ENCODE measurements around the gene ZNF652.

The ZNF652 gene

DNA sequence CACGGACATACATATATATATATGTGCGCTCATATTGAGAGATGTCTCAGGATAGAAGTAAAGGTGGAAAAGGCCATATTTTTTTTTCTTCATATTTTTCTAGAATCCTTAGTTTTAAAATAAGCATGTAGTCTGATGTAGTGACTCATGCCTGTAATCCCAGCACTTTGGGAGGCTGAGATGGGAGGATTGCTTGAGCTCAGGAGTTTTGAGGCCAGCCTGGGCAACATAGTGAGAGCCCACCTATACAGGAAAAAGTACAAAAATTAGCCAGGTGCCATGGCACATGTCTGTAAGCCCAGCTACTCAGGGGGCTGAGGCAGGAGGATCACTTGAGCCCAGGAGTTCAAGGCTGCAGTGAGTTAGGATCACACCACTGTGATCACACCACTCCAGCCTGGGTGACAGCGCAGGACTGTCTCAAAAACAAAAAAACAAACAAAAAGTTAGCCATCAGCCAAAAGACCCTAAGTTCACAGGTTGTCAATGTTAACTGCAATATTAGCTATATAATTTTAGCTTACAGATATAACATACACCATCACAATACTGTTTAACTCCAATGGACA lies 10.4 kb downstream of the ZNF652 start:
- no peak overlapping the region for H3K4me3 ChIP-seq (ENCODE audit: low read depth, low read length)
- no peak for DNase-seq (ENCODE audit: low read depth)
- TF ChIP-seq CTCF (IDR thresholded peaks at IDR 0.05; ENCODE audit: control insufficient read depth, extremely low read depth, insufficient read depth): no peak

DNA sequence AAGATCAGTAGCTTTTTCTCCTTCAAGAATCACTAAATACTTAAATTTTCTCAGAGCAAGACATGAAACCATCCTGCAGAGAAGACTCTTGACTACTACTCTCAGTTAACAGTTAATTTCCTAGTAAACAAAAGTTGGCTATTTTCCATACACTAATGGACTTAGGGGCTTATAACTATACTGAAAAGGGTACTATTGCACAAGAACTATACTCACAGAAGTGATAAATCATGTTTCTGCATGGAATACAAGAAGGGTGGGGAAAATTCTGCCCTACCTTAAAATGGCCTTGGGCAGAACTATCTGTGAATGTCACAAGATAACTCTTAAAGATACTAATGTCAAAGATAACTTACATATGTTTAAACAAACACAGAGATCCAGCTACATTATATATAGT lies 12.5 kb downstream of the ZNF652 start:
- H3K4me3 ChIP-seq (ENCODE audit: low read depth, low read length): no peak overlapping the region
- TF ChIP-seq CTCF (IDR thresholded peaks at IDR 0.05; ENCODE audit: control insufficient read depth, extremely low read depth, insufficient read depth): no peak
- no peak for DNase-seq (ENCODE audit: low read depth)

DNA sequence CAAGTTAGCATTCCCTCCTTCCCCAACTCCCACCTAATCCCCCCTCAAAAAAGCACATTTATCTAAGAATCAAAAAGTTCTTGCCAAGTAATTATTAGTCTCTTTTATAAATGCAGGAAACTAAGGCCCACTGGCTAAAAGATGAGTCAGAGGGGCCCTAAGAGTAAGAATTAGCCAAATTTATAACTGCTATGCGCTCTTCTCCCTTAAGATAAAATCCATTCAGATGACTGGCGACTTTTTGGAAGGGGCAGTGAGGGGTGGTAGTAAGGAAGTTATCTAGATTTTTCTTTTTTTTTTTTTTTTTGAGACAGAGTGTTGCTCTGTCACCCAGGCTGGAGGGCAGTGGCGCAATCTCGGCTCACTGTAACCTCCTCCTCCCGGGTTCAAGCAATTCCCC lies 17.1 kb downstream of the ZNF652 start:
- no peak overlapping the region for H3K4me3 ChIP-seq (ENCODE audit: low read depth, low read length)
- no peak for DNase-seq (ENCODE audit: low read depth)
- TF ChIP-seq CTCF (IDR thresholded peaks at IDR 0.05; ENCODE audit: control insufficient read depth, extremely low read depth, insufficient read depth): no peak

DNA sequence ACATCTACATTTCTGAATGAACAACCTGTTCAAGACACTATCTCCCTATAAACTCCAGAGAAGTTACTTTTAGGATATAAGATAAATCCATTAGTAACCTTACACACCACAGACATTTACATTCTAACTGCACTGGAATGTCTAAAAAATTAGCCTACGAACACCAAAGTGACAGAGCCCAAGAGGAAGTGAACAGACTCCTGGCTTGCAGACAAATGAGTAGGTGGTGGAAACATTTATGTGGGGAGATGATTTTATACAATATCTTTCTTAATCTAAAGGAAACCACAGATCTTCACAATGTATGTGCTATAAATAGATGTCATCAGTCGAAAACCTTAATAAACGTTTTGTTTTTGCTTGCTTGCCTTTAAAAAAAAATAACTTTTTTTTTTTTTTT lies 18.8 kb downstream of the ZNF652 start:
- TF ChIP-seq CTCF (IDR thresholded peaks at IDR 0.05; ENCODE audit: control insufficient read depth, extremely low read depth, insufficient read depth): no peak
- DNase-seq (ENCODE audit: low read depth): no peak
- no peak overlapping the region for H3K4me3 ChIP-seq (ENCODE audit: low read depth, low read length)

- no peak for DNase-seq (ENCODE audit: low read depth)
- no peak for TF ChIP-seq CTCF (IDR thresholded peaks at IDR 0.05; ENCODE audit: control insufficient read depth, extremely low read depth, insufficient read depth)
- no peak overlapping the region for H3K4me3 ChIP-seq (ENCODE audit: low read depth, low read length)
These were observed 19.5 kb downstream of the ZNF652 start for GRCh38 chr17:49342575-49342936.

GRCh38 chr17:49341356-49341755 lies 20.7 kb downstream of the ZNF652 start:
- no peak overlapping the region for H3K4me3 ChIP-seq (ENCODE audit: low read depth, low read length)
- TF ChIP-seq CTCF (IDR thresholded peaks at IDR 0.05; ENCODE audit: control insufficient read depth, extremely low read depth, insufficient read depth): no peak
- DNase-seq (ENCODE audit: low read depth): no peak

- no peak for DNase-seq (ENCODE audit: low read depth)
- TF ChIP-seq CTCF (IDR thresholded peaks at IDR 0.05; ENCODE audit: control insufficient read depth, extremely low read depth, insufficient read depth): no peak
- H3K4me3 ChIP-seq (ENCODE audit: low read depth, low read length): no peak overlapping the region
These were observed 22.7 kb downstream of the ZNF652 start for GRCh38 chr17:49339354-49339753.
